Skin epidermis (tissue), 12 donors: ENCODE measurements around the gene PTX4.
"Not testable (repeated sequence)": the region's sequence is repeated elsewhere in the genome, so short reads cannot be mapped to it uniquely, and the experiment has no call there.

Experiments used
- H3K27ac ChIP-seq, 21 experiments: fragments of 200-600 bp; sonication (generic) in 11 of 21; one replicate each; pipeline ENCODE4 v1.5.0; 2020; ENCODE audit warnings: mild to moderate bottlenecking in 3 of 21, inconsistent platforms in 2 of 21, moderate library complexity in 2 of 21
- H3K4me3 ChIP-seq, 7 experiments: fragments of 200-600 bp; sonication (generic) in 2 of 7; one replicate each; pipeline ENCODE4 v1.5.0; 2020; ENCODE audit warnings: inconsistent platforms in 2 of 7, mild to moderate bottlenecking in 2 of 7, moderate library complexity in 1 of 7

PTX4 gene

DNA sequence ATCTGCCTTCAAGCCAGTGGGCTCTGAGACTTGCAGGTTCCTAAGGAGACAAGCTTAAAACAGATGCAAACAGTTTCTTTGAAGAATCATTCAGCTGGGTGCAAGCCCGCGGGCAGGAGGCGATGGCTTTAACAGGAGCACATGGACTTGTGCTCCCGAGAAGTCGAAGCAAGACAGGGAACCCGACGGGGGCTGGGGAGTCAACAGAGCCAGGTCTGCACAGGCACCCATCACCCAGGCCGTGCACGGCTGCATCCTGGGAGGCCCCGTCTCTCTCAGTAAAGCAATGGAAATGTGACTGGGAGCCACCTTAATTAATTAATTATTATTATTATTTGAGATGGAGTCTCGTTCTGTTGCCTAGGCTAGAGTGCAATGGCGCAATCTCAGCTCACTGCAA, 333 bp upstream of the PTX4 start:
- Histone ChIP-seq H3K27ac (no peak overlapping the region), H3K4me3 (no peak overlapping the region)

DNA sequence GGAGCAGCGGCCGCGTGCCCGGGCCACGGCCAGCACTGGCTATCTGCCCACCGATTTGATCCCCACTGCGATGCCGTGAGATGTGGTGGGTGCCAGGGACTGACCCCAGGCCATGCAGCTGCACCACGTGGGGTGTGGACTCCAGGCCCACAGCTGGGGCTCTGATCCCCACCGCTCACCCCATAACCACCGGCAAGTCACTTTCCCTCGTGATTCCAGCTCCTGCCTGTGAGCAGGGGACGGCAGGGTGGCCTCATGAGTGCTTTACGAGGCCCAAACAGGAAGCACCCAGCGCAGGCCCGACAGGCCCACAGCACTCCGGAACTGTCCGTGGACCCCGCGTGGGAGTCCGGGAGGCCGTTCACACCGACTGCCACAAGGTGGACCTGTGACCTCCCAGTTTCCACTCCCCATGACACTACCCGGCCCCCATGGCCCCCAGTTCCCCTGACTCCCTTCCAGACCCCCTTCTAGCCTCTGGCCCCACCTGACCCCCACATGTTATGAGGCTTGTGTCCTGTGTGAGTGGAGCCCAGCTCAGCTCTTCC, 616 bp downstream of the PTX4 start:
- Histone ChIP-seq H3K4me3 (no peak overlapping the region), H3K27ac (no peak overlapping the region)

DNA sequence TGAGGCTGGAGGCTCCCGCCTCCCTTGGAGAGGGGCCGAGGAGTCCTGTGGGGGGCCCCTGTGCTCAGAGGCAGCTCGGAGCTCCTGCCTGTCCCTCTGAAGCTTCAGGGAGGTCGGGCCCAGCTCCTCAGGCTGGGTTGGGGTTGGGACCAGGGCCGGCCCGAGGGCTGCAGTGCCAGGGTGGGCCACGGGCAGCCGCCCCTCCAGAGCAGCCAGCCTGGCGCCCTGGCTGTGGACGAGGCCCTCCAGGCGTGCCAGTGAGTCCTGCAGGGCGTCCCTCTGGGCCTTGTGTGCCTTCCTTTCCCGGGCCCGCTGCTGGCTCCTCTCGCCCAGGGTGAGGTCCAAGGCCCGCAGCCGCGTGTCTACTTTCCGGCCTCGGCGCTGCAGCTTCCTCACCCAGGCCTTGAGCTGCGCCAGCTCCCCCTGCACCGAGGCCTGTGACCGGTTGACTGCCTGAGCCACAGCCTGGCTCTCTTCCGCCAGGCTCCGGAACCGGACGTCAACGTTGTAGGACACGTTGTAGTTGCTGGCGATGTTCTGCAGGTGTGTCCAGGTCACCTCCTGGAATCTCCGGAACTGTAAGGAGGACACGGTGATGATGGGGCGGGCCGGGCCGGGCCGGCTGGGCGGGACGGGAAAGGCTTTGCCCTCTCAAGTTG, 1.2 kb downstream of the PTX4 start:
- Histone ChIP-seq H3K27ac (no peak overlapping the region), H3K4me3 (no peak overlapping the region)

DNA sequence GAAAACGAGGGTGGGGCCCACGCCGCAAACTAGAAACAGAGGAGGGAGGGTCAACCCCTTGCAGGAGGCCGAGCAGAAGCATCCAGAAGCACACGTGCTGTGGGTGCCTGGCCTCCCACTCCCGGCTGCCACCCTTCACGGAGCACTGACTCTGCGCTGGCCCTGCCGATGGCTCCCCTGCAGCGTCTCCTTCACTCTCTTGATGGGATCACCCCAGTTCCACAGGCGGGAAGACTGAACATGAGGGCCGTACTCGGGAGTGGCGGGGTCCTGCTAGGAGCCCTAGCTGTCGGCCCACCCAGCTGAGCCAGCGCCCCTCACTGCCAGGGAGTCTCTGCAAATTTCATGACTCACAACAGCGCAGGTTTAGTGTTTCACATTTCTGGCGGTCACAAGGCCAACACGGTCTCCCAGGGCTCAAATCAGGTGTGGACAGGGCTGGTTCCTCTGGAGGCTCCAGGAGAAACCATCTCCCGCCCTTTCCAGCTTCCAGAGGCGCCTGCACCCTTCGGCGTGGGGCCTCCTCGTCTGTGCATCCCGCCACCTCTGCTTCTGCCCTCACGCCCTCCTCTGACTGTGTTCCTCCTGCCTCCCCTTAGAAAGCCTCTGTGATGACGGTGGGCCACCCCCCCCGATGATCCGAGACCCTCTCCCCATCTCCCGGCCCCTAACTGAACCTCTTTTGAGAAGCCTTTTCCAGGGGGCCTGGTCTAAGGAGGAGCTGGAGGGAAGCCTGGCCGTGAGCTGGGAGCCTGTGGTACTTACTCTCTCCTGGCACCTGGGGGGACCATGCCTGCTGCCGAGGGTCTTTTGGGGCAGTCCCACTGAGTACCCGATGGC, 2.0 kb downstream of the PTX4 start:
- Histone ChIP-seq H3K27ac (no peak overlapping the region), H3K4me3 (no peak overlapping the region)

DNA sequence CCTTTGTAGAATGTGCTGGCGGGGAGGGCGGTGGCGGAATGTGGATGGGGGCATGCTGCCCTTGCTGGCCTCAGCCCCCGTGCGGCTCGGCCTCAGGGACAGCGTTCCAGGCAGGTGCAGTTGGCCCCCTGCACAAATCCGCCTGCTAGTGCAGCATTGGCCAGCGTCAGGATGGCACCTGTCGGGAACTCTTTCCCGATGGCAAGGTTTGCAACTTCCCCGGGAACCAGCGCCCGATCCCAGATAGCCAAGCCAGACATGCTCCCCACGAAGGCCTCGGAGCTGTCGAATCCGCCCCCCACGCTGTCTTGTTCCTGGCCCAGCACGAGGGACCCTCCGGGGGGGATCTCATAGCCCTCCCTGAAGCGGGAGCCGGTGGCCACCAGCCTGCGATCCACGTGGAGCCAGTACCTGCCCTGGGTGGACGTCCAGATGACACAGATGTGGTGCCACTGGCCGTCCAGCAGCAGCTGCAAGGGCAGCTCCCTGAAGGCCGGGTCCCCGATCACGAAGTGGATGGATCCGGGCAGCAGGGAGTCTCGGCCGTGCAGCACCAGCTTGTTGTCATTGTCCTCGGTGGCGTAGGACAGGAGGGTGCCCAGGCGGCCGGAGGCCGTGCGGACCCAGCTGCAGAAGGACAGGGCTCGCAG, 2.8 kb downstream of the PTX4 start:
- Histone ChIP-seq H3K4me3 (no peak overlapping the region), H3K27ac (no peak overlapping the region)

DNA sequence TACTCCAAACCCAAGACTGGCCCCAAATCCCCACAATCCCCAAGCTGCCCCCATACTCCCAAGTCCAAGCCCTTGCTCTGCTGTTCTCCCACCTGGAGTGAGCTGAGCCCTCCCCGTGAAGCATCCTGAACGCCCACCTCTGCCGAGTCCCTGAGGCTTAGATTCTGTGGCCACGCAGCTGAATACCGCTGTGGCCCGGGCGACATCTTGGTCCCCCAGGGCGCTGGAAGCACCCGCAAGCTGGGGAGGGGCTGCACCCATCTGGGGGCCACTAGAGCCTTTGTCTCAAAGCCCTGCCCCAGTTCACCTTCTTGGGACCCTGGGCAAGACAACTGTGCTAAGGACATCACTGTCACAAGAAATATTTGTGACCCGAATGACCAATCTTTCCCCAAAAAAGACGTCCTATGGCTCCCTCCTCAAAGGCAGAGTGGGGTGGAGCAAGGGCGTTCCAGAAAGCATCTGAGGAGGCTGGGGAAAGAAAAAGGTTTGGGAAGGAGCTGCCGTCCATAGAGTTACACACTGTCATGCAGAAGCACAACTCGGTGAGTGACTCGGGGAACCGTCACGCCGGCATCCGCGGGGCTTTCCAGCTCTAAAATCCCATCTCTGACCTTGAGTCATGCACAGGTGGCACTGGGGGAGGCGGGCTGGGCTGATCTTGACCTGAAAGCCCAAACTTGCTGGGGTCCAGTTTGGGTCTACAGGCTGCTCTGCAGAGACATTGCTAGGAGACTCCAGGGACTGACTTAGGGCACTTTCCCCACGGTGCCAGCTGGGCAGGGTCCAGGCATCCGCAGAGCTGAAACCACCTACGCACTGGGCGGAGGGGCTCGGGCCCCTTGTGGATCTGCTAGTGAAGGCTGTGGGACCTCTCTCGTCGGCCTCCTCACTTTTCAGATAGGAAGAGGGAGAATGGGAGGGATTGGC, 6.6 kb downstream of the PTX4 start:
- Histone ChIP-seq H3K27ac (no peak overlapping the region), H3K4me3 (no peak overlapping the region)

DNA sequence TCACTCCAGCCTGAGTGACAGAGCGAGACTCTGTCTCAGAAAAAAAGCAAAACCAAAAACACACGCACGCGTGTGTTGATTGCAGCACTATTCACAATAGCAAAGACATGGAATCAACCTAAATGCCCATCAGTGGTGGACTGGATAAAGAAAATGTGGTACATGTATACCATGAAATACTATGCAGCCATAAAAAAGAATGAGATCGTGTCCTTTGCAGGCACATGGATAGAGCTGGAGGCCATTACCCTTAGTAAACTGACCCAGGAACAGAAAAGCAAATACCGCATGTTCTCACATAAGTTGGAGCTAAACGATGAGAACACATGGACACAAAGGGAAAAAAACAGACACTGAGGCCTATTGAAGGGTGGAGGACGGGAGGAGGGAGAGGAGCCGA, 9.8 kb downstream of the PTX4 start:
- H3K27ac ChIP-seq, H3K4me3 ChIP-seq: not testable (repeated sequence)

DNA sequence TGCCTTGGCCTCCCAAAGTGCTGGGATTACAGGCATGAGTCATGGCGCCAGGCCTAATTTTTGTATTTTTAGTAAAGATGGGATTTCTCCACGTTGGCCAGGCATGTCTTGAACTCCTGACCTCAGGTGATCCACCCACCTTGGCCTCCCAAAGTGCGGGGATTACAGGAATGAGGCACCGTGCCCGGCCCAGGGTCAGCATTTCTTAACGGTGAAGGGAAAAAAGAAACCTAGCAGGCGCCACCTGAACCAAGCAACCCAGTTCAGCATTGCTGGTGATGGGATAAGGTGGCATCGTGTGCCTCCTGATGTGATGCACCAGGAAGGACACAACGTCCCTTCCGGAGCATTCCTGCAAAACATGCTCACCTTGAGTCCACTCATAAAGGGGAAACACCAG, 11.7 kb downstream of the PTX4 start:
- Histone ChIP-seq H3K4me3 (no peak overlapping the region), H3K27ac (no peak overlapping the region)

DNA sequence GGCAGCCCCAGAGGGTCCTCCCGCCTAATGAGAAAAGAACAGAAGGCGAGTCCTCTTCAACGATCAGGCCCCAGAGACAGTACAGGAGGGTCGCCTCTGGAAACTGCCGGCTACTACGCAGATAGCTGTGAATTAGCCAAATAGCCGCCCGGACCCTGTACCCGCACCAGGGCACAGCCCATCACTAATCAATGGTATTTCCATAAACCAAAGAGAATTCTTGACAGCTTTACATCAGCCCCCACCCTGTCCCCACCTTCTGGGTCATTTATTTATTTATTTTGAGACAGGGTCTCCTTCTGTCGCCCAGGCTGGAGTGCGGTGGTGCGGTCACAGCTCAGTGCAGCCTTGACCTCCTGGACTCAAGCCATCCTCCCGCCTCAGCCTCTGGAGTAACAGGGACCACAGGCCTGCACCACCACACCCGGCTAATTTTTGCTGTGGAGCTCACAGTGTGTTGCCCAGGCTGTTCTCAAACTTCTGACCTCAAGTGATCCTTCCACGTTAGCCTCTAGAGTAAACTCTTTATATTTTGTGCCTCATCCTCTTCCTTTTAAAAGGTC, 13.1 kb downstream of the PTX4 start:
- Histone ChIP-seq H3K4me3 (peak overlapping the region; percentile 68 to 100 (median 96)), H3K27ac (peak overlapping the region in 20 of 21 experiments; percentile 88 to 99 (median 98))

DNA sequence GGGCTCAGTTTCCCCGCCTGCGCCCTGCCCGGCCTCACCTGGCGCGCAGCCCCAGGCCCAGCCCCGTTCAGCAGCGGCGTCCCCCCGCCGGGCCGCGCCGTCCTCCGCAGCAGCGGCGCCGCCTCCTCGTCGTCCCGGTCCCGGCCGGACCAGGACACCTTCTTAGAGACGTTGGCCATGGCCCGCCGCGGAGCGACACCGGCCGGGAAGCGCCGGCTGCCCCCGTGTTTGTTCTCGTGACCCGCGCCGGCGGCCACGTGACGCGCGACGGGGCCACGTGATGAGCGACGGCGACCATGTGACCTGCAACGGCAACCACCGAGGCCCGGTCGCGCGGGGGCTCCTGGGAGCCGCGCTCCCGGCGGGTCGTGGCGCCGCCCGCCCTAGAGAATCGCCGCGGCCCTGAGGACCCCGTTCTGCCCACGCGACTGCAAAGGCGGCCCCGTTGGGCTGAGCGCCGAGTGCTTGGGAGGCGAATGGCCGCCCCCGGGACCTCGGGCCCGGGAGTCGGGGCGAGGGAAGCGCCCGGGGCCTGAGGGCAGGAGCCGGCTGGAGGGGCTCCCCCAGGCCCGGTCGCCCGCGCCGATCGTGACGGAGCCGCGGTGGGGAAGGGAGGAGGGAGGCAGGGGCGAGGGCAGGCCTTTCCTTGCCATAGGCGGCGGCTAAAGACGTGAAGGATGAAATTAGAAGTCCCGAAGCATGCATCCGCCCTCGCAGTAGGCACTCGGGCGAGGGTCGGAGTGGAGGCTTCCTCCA, 13.8 kb downstream of the PTX4 start, which contains the start of gene CLCN7:
Gene CLCN7 (minus strand): TSS at position 233 of the 756 bp plus-strand sequence. CDS start 54 bp downstream, at position 179.
- peak within 1 kb of the TSS; percentile 85 to 99 (median 98) for H3K27ac ChIP-seq
- H3K4me3 ChIP-seq = peak within 1 kb of the TSS; percentile 68 to 100 (median 96)

DNA sequence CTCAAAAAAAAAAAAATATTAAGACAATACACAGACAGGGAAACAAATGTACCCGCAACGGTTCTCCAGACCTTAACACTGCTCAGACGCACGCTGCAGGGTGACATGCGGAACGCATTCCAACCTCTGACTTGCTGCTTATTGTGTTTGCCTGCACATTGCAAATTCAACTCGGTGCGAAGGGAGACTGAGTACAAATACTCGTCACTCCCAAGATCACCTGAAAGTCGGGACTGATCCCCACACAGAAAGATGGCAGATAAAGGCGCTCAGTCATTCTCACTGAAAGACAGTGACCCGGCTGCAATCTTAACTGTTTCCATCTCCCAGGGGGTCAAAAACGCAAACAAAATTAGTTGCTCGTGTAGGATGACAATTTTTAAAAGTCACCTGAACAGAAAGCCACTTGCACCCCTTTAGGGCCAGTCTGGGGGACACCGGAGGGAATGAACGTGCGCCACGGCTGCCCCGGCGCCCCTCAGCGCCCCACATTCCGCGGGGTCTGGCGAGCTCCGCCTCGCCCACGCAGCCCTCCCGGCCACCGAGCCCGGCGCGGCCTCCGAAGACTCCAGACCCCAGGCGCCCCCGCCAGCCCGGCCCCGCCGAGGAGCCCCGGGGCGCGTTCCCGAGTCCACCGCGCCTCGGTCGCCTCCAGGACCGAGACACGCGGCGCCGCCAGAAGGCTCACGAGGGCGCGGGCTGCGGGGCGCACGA, 14.5 kb downstream of the PTX4 start:
- H3K27ac ChIP-seq = peak overlapping the region; percentile 75 to 99 (median 98)

DNA sequence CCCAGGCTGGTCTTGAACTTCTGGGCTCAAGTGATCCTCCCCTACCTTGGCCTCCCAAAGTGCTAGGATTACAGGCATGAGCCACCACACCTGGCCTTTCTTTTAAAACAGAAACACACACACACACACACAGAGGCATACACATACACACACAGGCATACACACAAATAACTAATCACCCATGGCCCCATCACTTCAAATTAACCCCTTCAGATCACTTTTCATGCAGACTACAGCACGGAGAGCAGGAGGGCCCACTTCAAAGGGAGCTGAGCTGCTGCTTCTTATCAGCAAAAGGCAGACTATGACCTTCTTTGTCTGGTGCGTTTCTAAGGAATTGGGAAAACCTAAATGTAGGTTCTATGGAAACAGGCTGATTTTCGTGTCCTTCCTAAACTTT, 15.8 kb downstream of the PTX4 start:
- Histone ChIP-seq H3K4me3 (no peak overlapping the region), H3K27ac (peak overlapping the region in 3 of 21 experiments; percentile 8 to 18 (median 16))

More for the DNA sequence above, 14.5 kb downstream of the PTX4 start:
- H3K4me3 ChIP-seq = peak overlapping the region; percentile 68 to 100 (median 96)

DNA sequence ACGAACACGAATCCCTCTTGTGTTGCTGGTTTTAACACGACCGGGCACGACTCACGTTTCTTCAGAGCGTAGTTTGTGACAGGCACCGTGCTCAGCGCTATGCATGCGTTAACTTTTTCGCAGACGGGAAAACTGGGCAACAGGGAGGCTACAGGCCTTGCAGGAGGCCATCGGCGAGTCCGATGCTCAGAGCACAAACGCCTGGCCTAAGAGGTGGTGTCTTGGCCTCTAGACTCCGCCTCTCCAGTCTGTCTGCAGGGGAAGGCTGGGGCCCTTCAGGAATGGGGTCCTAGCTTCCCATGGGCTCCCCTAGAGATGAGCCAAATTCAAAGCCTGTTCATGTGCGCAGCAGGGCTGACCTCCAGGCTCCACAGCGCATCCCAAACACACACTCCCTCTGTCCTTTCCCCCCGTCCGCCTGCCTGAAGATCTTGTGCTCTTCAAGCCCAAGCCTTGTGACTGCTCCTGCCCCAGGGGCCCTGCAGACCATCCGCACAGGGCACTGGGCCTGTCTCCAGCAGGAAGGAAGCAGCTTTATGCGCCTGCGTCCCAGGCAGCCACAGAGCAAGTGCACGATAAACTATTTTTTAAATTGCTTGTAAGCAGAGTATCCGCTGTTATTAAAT, 17.1 kb downstream of the PTX4 start:
- peak overlapping the region in 16 of 21 experiments; percentile 8 to 82 (median 70) for H3K27ac ChIP-seq
- H3K4me3 ChIP-seq = no peak overlapping the region

DNA sequence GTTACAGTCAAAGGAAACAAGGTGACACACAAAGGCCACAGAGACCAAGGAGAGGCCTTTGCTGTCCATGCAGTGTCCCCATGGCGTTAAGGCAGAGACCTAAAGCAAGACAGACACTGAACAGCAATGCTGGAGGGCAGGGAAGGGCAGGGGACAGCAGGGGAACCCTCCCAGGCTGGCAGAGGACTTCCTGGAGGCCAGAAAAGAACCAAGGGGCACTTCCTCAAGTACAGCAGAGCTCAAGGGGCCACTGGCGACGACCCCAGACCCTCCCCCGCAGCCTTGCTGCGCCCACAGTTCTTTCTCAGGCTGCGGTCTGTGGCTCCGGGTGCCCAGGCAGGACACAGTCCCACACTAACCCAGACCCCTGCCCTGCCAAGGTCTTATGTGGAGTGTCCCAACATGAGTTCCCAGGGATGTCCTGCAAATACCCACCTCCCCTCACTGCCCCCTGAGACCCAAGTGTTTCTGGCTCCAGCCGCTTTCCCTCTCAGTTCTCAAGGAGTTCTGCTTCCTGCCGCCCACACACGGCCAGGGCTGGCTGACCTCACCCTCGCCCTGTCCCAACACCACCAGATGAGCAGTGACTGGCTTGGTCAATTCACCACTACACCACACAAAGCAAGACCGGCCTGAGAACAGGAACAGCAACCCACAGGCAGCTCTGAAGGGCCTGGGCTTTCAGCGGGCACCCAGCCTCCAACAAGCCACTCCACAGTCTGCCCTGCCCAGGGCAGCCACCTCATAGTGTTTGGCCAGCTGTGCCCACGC, 18.1 kb downstream of the PTX4 start:
- Histone ChIP-seq H3K4me3 (no peak overlapping the region), H3K27ac (peak overlapping the region; percentile 14 to 82 (median 66))

DNA sequence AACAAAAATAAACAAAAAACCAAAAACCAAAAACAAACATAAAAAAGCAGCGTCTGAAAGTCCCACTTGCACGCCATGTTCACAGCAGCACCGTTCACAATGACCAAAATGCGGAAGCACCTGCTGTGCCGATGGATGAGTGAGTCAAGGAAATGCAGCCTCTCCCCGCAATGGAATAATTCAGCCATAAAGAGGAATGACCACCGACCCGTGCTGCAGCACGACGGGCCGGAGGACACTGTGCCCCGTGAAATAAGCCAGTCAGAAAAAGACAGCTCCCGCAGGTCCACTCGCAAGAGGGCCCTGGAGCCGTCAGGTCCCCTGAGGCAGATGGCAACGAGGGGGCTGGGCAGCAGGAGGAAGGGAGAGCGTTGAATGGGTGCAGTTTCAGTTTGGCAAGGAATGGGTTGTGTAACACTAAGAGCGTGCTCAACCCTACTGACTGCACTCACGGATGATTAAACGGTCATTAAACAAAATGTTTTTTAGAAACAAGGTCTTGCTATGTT, 19.0 kb downstream of the PTX4 start:
- peak overlapping the region in 11 of 21 experiments; percentile 8 to 82 (median 66) for H3K27ac ChIP-seq
- H3K4me3 ChIP-seq = no peak overlapping the region

DNA sequence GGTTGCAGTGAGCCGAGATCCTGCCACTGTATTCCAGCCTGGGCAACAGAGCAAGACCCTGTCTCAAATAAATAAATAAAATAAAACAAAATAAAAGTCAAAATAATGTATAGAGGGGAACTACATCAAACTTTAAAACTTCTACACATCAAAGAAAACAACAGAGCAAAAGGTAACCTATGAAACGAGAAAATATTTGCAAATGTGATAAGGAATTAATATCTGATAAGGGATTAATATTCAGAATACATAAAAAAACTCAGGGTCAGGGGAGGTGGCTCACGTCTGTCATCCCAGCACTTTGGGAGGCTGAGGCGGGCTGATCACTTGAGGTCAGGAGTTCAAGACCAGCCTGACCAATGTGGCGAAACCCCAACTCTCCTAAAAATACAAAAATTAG, 19.6 kb downstream of the PTX4 start:
- H3K4me3 ChIP-seq = not testable (repeated sequence)
- H3K27ac ChIP-seq = peak overlapping the region in 3 of 21 experiments; percentile 8 to 74 (median 65)
